ENCODE results near the gene ZNF672. TPM values are rescaled to one million over a fixed set of nuclear protein-coding genes. Genes with fewer than 3 reads are reported as not detected.

The ZNF672 gene
- total RNA-seq, 6 donors from 2014 or later, result 32.5 to 47.7 (median 45.8) TPM

- 9 to 25% methylated on average over 16 to 30 of the region's 62 CpGs for WGBS, 2 donors
- TF ChIP-seq POLR2AphosphoS5 (IDR thresholded peaks at IDR 0.05) (peak; percentile 86 to 94), CTCF (IDR thresholded peaks at IDR 0.05) (peak in 1 of 6 experiments; percentile 18), EP300 (IDR thresholded peaks at IDR 0.05) (peak in 1 of 4 donors; percentile 34), POLR2A (IDR thresholded peaks at IDR 0.05) (peak in 3 of 4 donors; percentile 61 to 91 (median 83))
- DNase-seq (peak; percentile 99), ATAC-seq (ENCODE audit: low FRiP score in 2 of 2) (peak; percentile 96)
- H3K4me1 ChIP-seq, result peaks cover 27 to 36% (median 32%) of the 10 kb centered on the region in 4 donors
- H3K27ac ChIP-seq, result peak within 1 kb of the TSS; percentile 84 to 96 (median 93)
- no peaks in the 10 kb centered on the region for H3K27me3 ChIP-seq
- peaks cover 0 to 12% (median 2%) of the 10 kb centered on the region in 4 donors for H3K36me3 ChIP-seq
- no peaks in the 10 kb centered on the region for H3K9me3 ChIP-seq
- H3K4me3 ChIP-seq, result peak within 1 kb of the TSS; percentile 45 to 76 (median 62)
These were observed 21.2 kb downstream of the ZNF672 start, which contains the start of gene ZNF692 for GRCh38 chr1:248858891-248859889. Gene ZNF692, minus strand, starts transcription at chr1:248859085. Its CDS starts 776 bp downstream, at chr1:248858309.

- H3K4me3 ChIP-seq, result no peak overlapping the region
- H3K4me1 ChIP-seq, result peaks cover 27 to 36% (median 32%) of the 10 kb centered on the region in 4 donors
- H3K27me3 ChIP-seq, result no peaks in the 10 kb centered on the region
- no peak for DNase-seq
- peaks cover 0 to 7% (median 2%) of the 10 kb centered on the region in 4 donors for H3K36me3 ChIP-seq
- TF ChIP-seq POLR2A (IDR thresholded peaks at IDR 0.05), result no peak
- TF ChIP-seq CTCF (IDR thresholded peaks at IDR 0.05), result no peak
- TF ChIP-seq POLR2AphosphoS5 (IDR thresholded peaks at IDR 0.05), result no peak
- 92 to 95% methylated on average over 4 of the region's 4 CpGs for WGBS, 2 donors
- ATAC-seq (ENCODE audit: low FRiP score in 2 of 2), result no peak
- H3K9me3 ChIP-seq, result no peaks in the 10 kb centered on the region
- peak overlapping the region in 1 of 4 donors; percentile 96 for H3K27ac ChIP-seq
These were observed 22.0 kb downstream of the ZNF672 start for GRCh38 chr1:248860007-248860406.

GRCh38 chr1:248861616-248862015 lies 23.6 kb downstream of the ZNF672 start:
- Histone ChIP-seq H3K4me3 (no peak overlapping the region), H3K36me3 (no peaks in the 10 kb centered on the region), H3K4me1 (peaks cover 27 to 36% (median 32%) of the 10 kb centered on the region in 4 donors), H3K27me3 (no peaks in the 10 kb centered on the region), H3K27ac (no peak overlapping the region), H3K9me3 (no peaks in the 10 kb centered on the region)
- TF ChIP-seq POLR2AphosphoS5 (IDR thresholded peaks at IDR 0.05) (no peak), POLR2A (IDR thresholded peaks at IDR 0.05) (no peak), CTCF (IDR thresholded peaks at IDR 0.05) (no peak), EP300 (IDR thresholded peaks at IDR 0.05) (no peak)
- ATAC-seq (ENCODE audit: low FRiP score in 2 of 2) (no peak), DNase-seq (no peak)
- WGBS, 2 donors, result 86 to 93% methylated on average over 2 of the region's 2 CpGs

- H3K36me3 ChIP-seq, result no peaks in the 10 kb centered on the region
- WGBS, 2 donors, result 21 to 44% methylated on average over 4 of the region's 4 CpGs
- H3K4me3 ChIP-seq, result peak overlapping the region; percentile 23 to 64 (median 59)
- H3K4me1 ChIP-seq, result peaks cover 22 to 29% (median 26%) of the 10 kb centered on the region in 4 donors
- no peak for DNase-seq
- TF ChIP-seq POLR2A (IDR thresholded peaks at IDR 0.05) (no peak), CTCF (IDR thresholded peaks at IDR 0.05) (no peak), POLR2AphosphoS5 (IDR thresholded peaks at IDR 0.05) (no peak), EP300 (IDR thresholded peaks at IDR 0.05) (no peak)
- ATAC-seq (ENCODE audit: low FRiP score in 2 of 2), result no peak
- no peaks in the 10 kb centered on the region for H3K27me3 ChIP-seq
- H3K27ac ChIP-seq, result peak overlapping the region; percentile 21 to 79 (median 54)
- H3K9me3 ChIP-seq, result no peaks in the 10 kb centered on the region
These were observed 24.6 kb downstream of the ZNF672 start for GRCh38 chr1:248862695-248862997.
